Fibroblast of upper back skin (primary cell): ENCODE data around the gene BRIP1.
A peak's percentile ranks its signal among the peaks of the same experiment; 100 is the strongest.
"Not testable (repeated sequence)": the region's sequence is repeated elsewhere in the genome, so short reads cannot be mapped to it uniquely, and the experiment has no call there.

ENCODE experiments used
- DNase-seq: peaks from one replicate; pipeline ENCODE4 v3.0.0-alpha.2; 2013

BRIP1 gene

DNA sequence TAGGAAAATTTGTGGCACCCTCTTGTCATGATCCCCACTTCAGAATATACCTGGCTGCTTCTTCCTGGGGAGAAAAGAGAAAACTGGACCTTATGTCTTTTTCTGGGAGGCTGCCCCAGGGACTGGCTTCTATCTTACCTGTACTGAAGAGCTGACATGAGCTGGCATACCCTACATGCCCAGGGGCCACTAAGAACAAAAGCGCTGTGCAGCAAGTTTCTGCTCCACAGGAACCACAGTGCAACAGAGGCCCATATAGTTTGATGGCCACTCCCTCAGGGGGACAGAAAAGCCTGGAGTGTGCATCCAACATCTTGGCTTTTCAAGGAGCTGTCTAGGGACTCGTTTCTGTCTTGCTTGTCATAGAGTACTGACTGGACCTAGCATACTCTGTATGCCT is 175.6 kb downstream of the BRIP1 start:
- no peak for DNase-seq

DNA sequence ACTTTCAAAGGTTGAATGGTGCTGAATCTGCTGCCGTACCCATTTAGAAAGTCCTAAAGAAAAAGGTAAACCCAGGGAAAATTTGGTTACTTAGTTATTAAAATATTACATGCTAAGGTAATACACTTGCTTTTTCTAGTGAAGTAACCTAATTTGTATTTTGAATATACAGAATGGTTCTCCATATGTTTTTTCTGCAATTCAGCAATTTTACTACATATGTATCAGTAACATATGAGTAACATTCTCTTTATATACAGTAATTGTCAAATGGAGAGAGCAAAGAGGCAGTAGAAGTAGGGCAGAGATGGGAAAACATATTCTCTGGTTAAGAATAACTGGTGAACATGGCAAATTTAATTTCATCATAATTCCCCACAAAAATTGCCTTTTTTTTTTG is 177.2 kb downstream of the BRIP1 start:
- no peak for DNase-seq

DNA sequence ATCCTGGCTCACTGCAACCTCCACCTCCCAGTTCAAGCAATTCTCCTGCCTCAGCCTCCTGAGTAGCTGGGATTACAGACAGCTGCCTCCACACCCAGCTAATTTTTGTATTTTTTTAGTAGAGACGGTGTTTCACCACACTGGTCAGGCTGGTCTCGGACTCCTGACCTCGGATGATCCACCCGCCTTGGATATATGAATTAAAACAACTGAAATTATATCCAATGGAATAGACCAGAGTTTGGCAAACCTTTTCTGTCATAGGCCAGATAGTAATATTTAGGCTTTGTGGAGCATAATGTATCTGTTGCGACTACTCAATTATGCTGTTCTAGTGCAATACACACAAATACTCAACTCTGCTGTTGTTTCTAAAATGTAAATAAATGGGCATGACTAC is 178.5 kb downstream of the BRIP1 start:
- DNase-seq, result no peak

DNA sequence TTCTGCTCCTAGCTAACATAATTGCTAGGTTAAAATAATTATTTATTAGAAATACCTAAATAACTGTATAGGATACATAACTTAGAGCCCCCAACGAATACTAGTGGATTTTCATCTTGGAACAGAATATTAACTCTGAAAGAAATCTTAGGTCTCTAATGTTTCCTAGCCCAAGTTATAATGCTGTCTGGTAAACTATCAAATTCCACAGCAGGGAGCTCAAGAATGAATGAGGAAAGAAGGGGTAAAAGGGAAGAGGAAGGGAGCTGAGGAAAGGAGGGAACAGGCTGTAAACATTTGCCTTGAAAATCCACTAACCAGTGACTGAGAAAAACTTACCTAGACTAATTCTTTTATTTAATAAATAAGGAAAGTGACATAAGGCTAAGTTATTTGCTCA is 179.2 kb downstream of the BRIP1 start:
- no peak for DNase-seq

DNA sequence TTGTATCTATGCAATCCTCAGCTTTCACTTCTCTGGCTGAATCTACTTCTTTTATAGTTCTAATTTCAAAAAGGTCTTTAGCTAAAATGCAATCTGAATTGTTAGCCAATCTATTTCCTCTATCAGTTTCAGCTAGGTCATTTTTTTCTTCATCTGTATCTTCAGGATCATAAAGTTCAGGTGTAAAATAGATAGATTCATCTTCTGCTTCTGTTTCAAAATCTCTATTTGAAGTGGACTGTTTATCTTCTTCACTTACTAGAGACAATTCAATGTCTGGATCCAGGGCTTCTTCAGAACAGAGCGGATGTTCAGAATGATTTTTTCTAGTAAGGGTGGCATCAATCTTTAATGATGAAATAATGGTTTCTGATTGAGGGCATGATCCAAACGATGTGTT is 179.9 kb downstream of the BRIP1 start:
- DNase-seq, result no peak

DNA sequence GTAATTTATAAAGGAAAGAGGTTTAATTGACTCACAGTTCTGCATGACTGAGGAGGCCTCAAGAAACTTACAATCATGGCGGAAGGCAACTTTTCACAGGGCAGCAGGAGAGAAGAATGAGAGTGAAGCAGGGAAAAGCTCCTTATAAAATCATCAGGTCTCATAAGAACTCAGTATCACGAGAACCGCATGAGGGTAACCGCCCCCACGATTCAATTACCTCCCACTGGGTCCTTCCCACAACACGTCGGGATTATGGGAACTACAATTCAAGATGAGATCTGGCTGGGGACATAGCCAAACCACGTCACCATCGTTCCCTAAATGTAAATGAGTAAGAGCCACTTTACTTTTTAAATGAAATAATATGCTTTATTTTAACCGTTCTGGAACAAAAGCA is 182.4 kb downstream of the BRIP1 start:
- no peak for DNase-seq

DNA sequence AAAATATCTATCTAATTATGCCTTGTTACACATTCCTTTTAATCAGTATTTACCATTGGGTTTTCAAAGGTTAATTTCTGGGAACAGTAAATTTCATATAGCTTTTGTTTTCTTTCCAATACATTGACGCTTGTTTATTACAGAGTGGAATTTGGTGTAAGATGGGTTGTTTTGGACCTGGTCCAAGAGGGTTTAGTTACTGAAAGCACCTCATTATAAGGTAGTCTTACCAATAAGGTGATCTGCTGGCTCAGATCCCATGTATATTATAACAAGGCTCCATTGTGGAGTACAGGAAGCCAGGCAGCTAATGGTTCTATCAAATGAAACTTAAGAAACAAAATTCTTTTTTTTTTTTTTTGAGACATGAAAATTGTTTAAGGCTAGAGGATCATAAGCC is 185.0 kb downstream of the BRIP1 start:
- no peak for DNase-seq

DNA sequence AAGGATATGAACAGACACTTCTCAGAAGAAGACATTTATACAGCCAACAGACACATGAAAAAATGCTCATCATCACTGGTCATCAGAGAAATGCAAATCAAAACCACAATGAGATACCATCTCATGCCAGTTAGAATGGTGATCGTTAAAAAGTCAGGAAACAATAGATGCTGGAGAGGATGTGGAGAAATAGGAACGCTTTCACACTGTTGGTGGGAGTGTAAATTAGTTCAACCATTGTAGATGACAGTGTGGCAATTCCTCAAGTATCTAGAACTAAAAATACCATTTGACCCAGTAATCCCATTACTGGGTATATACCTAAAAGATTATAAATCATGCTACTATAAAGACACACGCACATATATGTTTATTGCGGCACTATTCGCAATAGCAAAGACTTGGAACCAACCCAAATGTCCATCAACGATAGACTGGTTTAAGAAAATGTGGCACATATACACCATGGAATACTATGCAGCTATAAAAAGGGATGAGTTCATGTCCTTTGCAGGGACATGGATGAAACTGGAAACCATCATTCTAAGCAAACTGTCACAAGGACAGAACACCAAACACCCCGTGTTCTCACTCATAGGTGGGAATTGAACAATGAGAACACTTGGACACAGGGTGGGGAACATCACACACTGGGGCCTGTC is 186.0 kb downstream of the BRIP1 start:
- not testable (repeated sequence) for DNase-seq

DNA sequence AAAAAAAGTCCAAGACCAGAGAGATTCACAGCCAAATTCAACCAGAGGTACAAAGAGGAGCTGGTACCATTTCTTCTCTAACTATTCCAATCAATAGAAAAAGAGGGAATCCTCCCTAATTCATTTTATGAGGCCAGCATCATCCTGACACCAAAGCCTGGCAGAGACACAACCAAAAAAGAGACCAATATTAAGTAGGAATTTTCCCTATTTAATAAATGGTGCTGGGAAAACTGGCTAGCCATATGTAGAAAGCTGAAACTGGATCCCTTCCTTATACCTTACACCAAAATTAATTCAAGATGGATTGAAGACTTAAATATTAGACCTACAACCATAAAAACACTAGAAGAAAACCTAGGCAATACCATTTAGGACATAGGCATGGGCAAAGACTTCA is 186.8 kb downstream of the BRIP1 start:
- DNase-seq, result not testable (repeated sequence)

DNA sequence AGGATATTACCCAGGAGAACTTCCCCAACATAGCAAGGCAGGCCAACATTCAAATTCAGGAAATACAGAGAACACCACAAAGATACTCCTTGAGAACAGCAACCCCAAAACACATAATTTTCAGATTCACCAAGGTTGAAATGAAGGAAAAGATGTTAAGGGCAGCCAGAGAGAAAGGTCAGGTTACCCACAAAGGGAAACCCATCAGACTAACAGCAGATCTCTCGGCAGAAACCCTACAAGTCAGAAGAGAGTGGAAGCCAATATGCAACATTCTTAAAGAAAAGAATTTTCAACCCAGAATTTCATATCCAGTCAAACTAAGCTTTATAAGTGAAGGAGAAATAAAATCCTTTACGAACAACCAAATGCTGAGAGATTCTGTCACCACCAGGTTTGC is 188.7 kb downstream of the BRIP1 start:
- not testable (repeated sequence) for DNase-seq

DNA sequence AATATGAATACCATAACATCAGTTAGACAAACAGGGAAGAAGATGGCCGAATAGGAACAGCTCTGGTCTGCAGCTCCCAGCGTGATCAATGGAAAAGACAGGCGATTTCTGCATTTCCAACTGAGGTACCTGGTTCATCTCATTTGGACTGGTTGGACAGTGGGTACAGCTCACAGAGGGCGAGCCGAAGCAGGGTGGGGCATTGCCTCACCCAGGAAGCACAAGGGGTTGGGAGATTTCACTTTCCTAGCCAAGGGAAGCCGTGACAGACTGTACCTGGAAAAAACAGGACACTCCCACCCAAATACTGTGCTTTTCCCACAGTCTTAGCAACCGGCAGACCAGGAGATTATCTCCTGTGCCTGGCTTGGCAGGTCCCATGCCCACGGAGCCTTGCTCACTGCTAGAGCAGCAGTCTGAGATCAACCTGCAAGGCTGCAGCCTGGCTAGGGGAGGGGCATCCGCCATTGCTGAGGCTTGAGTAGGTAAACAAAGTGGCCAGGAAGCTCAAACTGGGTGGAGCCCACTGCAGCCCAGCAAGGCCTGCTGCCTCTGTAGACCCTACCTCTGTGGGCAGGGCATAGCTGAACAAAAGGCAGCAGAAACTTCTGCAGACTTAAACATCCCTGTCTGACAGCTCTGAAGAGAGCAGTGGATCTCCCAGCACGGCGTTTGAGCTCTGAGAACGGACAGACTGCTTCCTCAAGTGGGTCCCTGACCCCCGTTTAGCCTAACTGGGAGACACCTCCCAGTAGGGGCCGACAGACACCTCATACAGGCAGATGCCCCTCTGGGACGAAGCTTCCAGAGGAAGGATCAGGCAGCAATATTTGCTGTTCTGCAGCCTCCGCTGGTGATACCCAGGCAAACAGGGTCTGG is 190.1 kb downstream of the BRIP1 start:
- not testable (repeated sequence) for DNase-seq

DNA sequence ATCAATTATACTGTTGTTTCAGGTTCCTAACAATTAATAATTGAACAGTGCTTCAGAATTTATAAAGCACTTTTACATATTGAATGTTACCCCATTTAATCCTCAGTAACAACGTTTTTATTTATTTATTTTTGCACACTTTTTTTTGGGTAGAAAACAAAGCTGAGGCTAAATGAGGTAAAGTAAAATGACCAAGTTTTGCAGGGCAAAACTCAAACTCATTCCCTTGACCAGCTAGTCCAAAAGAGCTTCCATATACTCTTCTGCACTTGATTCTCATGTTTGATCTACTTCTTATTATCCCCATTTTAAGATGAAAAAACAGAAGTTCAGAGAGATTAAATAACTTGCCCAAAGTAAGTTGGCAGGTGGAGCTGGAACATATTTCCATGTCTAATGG is 191.2 kb downstream of the BRIP1 start:
- DNase-seq, result no peak

DNA sequence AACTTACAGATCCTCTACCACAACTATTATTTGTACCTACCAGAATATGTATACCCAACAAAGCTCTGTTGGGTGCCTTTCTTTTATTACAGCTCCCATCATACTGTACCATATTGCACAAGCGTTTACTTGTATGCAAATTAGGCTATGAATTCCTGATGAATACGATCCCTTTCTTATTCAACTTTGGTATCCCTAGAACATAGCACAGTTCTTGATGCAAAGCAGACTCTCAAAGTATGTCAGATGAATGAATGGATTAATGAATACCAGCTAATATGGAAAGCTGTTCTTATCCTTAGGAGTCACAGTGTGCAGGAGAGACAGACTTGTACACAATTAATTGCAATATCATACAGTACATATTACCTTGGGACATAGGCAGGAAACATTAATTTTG is 192.6 kb downstream of the BRIP1 start:
- no peak for DNase-seq

DNA sequence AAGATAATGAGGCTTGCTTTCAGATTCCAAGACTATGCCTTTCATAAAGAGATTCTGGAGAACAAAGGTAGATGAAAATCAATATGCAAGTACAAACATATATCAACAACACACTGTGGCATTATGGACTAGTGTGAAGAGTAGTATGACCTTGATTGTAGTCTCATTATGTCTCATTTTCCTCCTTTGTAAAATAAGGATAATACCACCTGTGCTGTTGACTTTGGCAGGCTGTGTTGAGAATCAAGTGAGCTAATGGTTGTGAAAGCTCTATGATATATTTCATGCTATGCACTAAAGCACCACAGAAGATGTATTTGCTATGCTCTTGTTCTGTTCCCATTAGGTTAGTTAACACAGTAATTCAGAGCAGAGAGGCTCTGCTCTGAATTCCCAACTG is 193.8 kb downstream of the BRIP1 start:
- DNase-seq, result no peak

DNA sequence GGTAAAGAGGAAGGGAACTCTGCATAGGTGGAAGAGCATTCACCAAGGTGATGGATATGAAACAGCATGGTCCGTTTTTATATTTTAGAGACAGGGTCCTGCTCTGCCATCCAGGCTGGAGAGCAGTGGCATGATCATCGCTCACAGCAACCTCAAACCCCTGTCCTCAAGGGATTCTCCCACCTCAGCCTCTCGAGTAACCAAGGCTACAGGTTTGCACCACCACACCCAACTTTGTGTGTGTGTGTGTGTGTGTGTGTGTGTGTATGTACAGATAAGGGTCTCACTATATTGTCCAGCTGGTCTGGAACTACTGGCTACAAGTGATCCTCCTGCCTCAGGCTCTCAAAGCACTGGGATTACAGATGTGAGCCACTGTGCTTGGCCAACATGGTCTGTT is 194.8 kb downstream of the BRIP1 start:
- no peak for DNase-seq

DNA sequence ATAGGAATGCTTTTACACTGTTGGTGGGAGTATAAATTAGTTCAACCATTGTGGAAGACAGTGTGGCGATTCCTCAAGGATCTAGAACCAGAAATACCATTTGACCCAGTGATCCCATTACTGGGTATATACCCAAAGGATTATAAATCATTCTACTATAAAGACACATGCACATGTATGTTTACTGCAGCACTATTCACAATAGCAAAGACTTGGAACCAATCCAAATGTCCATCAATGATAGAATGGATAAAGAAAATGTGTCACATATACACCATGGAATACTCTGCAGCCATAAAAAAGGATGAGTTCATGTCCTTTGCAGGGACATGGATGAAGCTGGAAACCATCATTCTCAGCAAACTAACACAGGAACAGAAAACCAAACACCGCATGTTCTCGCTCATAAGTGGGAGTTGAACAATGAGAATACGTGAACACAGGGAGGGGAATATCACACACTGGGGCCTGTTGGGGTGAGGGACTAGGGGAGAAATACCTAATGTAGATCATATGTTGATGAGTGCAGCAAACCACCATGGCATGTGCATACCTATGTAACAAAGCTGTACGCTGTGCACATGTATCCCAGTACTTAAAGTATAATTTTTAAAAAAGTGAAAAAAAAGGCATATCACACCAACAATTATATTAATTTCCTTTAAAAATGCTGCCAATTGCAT is 196.8 kb downstream of the BRIP1 start:
- not testable (repeated sequence) for DNase-seq

DNA sequence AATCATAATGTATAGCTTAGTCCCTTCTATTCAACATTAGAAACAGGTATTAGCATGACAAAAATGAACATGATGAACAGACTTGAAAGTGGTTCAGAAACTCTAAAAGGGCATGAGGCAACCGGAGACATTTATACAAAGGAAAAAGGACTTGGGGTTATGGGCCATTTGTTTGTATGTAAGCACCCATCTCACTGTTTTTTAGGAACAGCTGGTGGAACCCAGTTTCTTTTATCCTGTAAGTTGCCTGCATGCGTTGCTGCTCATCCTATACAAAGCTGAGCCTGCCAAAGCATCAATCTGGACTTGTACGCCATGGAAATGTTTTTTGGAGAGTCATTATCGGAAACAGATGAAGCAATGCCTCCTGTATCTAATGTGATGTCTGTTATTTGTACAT is 200.0 kb downstream of the BRIP1 start:
- no peak for DNase-seq

DNA sequence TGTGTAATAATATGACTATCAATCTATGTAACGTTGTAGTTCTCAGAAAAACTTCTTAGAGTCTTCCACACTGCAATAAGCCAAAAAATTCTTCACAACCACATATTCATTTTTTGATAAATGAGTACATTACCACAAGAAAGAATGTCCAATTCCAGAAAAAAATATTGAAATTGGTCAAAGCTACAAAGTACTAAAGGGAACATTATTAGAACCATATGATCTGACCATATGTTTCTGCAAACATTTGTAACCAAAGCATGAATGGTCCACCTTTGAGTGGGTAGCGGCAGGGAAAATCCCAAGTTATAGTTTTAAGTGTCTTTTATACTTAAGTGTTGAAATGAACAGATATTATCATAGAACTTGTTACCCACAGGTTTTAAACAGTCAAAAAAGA is 200.6 kb downstream of the BRIP1 start:
- peak; percentile 88 for DNase-seq

DNA sequence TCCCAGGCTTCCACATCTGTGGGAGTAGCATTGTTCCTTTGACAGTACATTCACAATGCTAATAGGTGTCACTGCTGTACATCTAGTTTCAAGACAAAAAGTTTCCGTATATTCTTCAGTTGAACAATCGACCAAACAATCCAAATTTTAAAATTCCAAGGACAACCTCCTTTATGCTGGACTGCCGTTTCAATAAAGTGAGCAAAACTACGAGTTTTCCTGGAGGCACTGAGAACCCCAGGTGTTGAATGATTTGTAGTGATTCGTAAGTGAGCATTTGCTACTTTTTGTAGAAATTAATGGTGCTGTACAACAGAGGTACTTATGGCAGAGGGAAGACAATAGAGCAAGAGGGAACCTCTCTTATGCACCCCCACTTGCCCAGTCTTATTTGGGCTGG is 201.1 kb downstream of the BRIP1 start:
- no peak for DNase-seq

DNA sequence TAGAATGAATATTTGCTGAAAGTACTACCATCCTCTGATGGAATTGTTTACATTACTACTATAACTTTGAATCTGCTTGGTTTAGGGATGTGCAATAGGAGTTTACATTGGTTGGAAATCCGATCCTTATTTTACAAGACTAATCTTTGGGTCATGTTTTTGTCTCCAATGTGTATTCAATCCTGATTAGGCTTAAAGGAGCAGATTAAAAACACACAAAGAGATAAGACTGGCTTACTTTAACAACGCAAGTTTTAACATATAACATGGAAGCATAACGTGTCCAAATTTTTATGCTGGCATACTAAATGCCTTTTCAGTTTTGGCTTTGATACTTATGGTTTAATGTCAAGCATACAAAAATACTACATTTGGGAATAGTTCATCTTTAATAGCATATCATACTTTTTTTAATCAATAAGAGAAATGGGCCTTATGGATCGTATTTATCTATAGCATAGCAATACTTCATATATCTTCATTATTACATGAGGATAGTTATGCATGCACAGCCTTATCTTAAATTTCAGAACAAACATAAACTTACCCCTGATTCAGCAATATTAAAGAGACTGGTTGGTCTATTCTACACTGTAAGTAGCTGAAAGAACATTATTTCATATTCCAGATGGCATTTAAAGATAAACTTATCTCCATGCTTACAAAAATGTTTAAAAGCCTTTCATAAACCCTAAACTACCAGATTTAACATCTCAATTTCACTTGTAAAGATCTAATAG is 202.4 kb downstream of the BRIP1 start:
- DNase-seq, result no peak

DNA sequence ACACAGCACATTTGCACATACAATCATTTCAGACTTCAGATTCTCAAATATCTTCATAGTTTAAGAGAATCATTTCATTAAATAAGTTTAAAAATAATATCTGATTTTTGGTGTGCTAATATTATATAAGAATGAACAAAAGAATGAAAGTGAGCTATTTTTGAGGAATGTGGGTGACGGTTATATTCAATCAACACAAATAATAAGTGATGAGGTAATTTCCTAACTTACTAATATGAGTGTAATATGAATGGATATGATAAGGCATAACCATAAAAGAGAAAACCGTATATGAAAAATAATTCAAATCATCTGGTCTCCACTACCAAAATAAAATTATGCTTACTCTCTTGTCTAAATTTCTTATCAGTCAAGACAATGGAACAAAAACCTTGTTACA is 203.9 kb downstream of the BRIP1 start:
- DNase-seq, result no peak

DNA sequence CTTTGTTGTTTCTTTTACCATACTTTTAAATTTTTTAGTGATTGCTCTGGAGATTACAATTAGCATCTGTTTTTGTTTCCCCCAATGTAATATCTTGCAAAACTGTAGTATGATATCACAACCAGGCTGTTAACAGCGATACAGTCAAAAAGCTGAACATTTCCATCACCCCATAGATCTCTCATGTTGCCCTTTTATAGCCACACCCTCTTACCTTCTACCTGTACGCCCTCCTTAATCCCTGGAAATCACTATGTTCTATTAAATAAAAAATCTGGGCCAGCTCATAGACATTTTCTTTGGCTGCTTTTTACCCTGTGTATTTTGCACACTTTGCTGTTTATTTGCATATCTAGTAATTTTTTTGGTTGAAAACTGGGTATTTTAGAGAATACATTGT is 205.1 kb downstream of the BRIP1 start:
- no peak for DNase-seq

DNA sequence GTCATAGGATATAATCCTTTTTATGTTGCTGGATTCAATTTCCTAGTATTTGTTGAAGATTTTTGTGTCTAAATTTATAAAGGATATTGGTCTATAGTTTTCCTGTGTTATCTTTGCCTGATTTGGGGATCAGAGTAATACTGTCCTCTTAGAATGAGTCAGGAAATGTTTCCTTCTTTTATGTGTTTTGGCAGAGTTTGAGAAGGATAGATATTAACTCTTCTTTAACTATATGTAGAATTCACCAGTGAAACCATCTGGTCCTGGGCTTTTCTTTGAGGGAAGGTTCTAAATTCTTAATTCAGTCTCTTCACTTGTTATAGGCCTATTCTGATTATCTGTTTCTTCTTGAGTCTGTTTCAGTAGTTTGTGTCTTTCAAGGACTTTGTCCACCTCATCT is 206.0 kb downstream of the BRIP1 start:
- no peak for DNase-seq
